HT1080 (cell line): ENCODE results near the gene ZG16. TPM values are rescaled to one million over a fixed set of nuclear protein-coding genes. Genes with fewer than 3 reads are reported as not detected.
"Not testable (repeated sequence)": the region's sequence is repeated elsewhere in the genome, so short reads cannot be mapped to it uniquely, and the experiment has no call there.

Experiments
- DNase-seq: peaks from one replicate; pipeline ENCODE4 v3.0.0-alpha.2; 2015; ENCODE audit warnings: low read depth
- total RNA-seq: library from RNA; depleted of rRNA; stranded (reverse); fragments of >200 nt; shearing (Covaris generic); gene quantifications from 2 replicates; pipeline ENCODE4 v1.2.3, GENCODE V29; 2014

The ZG16 gene
- total RNA-seq, 1 experiment from 2014 or later, result not detected

DNA sequence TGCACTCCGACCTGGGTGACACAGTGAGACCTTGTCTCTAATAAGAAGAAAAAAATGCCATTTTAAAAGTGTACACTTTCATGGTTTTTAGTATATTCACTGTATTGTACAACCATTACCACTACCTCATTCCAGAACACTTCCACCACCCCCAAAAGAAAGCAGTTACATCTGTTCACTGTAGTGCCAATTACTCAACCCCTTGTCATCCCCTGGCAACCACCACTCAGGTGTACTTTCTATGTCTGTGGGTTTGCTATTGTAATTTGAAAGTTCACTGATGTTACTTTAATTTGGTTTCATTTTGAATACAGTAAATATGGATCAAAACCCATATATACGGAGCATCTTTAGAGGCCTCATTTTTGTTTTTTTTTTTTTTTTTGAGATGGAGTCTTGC is 6.1 kb downstream of the ZG16 start:
- DNase-seq, result no peak

DNA sequence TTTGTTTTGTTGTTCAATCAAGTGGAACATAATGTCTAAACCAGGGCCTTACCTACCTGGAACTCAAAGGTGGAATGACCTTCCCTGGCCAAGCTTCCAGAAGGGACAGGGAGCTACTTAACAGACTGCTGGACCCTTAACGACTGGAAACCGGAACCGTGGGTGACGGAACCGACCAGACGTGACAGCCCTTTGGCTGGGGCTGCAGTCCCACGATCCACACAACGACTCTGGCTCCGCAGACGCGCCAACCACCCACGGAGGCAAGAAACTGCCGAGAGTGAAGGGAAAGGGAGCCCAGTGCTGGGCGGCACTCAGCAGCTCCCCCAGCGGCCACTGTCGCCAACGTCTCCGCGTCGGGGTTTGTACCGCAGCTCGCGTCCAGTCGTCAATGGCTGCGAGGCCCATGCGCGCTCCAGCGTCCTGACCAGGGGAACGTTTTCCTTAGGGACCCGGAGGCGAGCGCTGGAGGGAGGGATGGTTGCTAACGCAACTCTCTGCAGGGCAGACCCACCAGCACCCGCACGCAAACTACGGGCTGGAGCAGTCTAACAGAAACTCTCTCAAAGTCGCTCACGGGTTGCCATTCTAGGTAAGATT is 6.9 kb downstream of the ZG16 start:
- DNase-seq, result no peak

DNA sequence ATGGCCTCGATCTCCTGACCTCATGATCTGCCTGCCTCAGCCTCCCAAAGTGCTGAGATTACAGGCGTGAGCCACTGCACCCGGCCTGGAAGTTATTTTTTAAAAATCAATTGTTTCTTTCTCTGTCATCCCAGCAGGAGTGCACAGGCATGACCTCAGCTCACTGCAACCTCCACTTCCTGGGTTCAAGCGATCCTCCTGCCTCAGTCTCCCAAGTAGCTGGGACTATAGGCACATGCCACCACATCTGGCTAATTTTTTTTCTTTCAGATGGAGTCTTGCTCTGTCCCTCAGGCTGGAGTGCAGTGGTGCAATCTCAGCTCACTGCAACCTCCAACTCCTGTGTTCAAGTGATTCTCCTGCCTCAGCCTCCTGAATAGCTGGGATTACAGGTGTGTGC is 9.1 kb downstream of the ZG16 start:
- not testable (repeated sequence) for DNase-seq

DNA sequence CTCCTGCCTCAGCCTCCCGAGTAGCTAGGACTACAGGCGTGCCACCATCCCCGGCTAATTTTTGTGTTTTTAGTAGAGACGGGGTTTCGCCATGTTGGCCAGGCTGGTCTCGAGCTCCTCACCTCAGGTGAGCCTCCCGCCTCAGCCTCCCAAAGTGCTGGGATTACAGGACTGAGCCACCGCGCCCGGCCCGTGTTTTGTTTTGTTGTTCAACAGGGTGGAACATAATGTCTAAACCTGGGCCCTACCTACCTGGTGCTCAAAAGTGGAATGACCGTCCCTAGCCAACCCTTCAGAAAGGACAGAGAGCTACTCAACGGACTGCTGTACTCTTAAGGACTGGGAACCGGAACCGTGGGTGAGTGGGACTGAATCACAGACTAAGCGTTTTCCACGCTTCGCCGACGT is 11.7 kb downstream of the ZG16 start:
- DNase-seq, result no peak

DNA sequence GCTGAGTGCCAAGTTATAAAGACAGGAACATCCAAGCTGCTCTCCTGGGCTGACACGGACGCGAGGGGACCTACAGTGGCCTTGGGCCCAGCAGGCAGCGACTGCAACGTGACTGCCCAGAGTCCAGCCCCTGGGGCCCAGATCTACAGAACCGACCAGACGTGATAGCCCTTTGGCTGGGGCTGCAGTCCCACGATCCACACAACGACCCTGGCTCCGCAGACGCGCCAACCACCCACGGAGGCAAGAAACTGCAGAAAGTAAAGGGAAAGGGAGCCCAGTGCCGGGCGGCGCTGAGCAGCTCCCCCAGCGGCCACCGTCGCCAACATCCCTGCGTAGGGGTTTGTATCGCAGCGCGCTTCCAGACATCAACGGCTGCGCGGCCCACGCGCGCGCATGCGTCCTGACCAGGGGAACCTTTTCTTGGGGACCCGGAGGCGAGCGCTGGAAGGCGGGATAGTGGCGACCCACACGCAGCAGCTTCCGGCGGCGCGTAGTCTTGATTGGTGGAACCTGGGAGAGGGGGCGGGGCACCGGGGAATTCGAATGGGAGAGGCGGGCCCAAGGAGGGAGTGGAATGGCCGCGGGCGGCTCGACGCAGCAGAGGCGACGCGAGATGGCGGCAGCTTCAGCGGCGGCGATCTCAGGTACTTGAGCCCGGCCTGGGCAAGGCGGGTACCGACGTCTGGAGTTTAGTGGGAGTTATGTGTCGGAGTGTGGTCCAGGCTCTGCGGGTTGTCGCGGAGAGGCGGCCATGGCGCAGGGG is 12.3 kb downstream of the ZG16 start, which contains the start of gene KIF22:
KIF22 (plus strand) TSS at position 569 of the 766 bp plus-strand sequence; CDS start at position 578, 9 bp downstream.
- peak; percentile 98 for DNase-seq

DNA sequence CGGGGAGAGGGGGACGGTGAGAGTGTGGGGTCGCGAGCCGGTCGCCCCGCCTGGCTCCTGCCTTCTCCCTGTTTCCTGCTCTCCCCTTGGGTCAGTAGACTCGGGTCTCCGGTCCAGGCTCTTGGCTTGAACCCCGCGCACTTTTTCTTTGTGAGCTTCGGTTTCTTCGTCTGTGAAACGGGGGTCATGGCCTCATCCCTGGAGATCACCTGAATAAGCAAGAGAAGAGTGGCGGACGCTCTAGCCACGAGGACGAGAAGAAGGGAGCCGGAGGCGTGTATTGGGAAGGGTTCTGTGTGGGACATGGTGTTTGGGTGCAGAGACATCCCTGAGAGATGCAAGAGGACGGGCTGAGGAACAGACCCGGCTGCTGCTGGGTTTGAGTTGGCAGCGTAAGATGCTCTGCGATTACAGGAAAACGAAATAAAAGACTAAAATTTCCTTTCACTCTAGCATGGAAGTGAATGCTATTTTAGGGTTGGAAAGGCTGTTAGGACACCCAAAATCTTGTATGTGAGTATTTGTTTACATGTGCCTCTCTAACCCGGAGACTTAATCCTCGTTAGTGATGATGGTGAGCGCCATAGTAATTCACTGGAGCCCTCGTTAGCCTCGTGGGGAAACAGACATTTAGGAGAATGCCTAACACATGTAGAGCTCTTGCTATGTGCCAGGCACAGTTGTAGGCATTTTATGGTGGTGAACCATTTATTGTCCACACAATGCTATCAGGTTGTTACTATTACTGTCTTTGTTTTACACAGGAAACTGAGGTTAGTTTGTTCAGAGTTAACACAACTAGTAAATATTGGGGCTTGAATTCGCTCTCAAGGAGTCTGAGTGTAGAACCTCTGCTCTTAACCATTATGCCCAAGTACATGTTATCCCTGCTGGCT is 13.1 kb downstream of the ZG16 start:
- no peak for DNase-seq

DNA sequence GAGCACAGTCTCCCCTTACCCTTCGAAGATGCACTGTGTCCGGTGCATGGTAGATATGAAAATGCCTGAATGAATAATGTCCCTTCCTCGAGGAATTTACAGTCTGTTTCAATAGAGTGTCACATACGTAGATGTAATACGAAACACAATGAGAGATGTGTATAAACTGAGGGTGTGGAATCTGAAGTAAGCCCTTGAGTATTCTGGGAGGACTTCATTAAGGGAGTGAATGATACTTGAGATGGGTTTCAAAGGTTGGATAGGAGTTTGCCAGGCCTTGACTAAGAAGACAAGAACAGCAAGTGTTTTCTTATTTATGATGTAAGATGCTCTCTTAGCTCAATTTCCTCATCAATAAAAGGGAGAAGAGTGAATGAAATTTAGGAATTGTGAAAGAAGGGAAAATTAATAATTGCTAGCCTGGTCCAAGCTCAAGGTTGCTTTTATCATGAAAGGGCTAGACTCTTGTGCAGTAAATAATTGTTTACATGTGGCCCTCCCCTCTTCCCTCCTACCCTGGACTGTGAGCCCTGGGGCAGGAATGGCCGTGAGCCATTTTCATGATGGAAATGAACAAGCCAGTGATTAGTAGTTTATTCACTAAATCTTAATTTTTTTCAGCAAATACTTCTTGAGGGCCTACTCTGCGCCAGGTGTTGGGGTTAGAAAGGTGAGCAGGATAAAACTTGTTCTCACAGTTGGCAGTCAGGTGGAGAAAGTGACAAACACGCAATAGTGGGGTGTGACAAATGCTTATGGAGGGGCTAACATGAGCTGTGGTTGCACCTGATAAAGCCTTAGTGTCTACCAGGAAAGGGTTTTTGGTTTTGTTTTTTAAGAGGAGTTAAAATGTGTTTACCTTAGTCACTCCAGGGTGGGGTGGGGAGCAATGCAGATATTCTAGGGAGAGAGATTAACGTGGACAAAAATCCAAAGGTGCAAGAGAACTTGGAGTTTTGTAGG is 14.1 kb downstream of the ZG16 start:
- no peak for DNase-seq

DNA sequence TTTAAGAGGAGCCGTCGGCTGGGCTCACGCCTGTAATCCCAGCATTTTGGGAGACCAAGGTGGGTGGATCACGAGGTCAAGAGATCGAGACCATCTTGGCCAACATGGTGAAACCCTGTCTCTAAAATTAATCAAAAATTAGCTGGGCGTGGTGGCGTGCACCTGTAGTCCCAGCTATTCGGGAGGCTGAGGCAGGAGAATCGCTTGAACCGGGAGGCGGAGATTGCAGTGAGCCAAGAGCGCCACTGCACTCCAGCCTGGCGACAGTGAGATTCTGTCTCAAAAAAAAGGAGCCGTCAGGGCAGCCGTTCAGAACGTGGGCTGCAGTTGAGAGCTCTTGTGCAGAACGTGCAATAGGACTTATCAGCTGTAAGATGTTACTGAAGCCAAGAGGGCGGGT is 15.1 kb downstream of the ZG16 start:
- not testable (repeated sequence) for DNase-seq

DNA sequence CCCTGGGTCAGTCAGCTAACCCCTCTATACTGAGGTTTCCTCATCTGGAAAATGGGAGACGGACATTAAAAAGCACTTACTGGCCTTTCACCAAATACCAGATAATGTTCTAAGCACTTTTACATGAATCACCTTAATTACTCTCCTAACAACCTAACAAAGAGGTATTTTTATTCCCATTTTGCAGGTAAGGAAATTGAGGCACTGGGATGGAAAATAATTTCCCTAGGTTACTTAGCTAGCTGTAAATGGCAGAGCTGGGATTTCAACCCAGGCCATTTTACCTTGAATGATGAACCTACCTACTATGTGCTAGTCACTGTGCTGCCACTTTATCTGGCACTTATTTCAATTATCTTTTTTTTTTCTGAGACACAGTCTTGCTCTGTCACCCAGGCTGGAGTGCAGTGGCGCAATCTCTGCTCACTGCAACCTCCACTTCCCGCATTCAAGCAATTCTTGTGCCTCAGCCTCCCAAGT is 16.2 kb downstream of the ZG16 start:
- DNase-seq, result no peak

DNA sequence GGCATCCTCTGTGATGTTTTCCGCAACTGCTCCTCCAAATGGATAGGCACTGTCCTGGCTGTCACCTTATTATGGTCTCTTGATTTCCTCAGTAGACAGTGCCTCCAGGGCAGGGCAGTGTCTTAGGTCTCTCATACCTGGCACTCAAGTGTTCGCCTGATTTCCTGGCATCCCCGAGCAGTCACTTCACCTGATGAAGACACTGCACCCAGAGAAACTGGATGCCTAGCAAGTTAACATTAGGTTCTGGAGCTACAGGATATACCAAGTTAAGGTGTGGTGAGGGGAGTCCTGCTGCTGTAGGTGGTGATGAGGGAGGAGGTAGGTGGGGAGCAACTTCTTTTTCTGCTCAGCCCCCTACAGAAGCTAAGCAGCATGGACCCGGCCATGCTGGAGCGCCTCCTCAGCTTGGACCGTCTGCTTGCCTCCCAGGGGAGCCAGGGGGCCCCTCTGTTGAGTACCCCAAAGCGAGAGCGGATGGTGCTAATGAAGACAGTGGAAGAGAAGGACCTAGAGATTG is 24.4 kb downstream of the ZG16 start:
- DNase-seq, result no peak

DNA sequence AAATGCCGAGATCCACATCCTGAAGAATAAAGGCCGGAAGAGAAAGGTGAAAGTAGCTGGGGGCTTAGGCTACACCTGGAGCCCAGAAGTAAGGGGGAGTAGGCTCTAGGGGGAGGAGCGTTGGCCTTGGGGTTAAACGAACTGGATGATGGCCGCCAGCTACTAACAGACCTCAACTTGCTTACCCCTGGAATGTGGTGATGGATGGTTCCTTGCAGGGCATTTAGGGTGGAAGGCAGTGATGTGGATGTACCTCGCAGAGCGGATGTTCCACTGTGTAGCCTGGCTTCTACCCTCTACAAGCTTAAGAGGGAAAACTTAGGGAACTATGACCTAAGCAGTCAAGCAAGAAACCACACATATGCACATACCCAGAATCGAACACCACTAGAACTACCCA is 26.0 kb downstream of the ZG16 start:
- DNase-seq, result no peak

DNA sequence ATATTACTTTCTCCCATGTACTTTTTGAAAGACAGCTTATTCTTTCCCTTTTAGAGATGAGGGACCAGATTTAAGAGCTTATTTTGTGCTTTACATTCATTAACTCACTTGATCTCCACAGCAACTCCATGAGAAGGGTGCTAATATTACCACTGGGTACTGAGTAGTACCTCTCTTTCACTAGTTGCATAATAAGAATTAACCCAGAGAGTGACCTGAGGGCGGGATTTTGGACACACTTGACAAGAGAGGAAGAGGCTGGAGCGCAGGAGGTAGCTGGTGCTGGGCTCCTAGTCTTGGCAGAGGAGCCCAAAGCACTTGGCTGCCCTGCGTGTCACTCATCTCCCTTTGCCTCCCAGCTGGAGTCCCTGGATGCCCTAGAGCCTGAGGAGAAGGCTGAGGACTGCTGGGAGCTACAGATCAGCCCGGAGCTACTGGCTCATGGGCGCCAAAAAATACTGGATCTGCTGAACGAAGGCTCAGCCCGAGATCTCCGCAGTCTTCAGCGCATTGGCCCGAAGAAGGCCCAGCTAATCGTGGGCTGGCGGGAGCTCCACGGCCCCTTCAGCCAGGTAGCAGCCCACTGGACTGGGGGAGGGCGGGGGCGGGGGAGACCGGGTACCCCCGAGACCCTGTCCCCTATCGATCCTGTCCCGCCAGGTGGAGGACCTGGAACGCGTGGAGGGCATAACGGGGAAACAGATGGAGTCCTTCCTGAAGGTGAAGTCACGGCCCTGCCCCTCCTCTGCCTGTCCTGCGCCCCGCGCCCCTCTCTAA is 26.6 kb downstream of the ZG16 start:
- no peak for DNase-seq

DNA sequence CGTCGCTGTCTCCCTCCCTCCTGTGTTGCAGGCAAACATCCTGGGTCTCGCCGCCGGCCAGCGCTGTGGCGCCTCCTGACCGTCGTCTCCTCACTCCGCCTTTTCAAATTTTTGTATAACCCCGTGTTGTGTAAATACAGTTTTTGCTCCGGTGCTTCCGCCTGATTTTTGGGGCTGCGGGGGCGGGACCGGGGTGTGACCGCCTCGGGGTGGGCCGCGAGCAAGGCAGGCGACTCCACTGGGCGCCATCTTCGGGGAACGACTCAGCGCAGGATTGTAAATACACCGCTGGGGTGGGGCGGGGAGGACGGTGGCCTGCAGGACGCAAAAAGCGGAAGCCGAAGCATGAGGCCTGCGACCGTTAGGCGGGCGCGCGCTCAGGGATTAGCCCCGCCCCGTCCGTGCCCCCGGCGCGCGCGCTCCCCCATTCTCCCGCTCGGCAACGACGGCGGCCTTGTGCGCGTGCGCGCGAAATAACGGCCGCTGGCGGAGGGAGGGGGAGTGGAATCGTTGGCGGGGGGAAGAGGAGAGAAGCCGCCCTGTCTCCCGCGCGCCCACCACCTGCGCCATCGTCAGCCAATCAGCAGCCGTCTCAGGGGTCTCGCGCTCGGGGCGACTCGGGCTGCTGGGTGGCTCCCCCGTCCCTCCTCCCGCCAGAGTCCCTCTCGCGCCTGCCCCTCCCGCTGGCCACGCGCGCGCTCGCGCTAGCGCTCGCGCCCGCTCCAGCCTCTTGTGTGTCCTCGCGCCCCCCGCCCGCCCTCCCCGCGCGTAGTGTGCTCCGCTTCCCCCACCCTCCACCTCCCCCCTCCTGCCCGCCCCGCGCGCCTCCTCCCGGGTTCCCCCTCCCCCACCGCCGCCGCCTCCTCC is 27.4 kb downstream of the ZG16 start:
- peak; percentile 97 for DNase-seq

DNA sequence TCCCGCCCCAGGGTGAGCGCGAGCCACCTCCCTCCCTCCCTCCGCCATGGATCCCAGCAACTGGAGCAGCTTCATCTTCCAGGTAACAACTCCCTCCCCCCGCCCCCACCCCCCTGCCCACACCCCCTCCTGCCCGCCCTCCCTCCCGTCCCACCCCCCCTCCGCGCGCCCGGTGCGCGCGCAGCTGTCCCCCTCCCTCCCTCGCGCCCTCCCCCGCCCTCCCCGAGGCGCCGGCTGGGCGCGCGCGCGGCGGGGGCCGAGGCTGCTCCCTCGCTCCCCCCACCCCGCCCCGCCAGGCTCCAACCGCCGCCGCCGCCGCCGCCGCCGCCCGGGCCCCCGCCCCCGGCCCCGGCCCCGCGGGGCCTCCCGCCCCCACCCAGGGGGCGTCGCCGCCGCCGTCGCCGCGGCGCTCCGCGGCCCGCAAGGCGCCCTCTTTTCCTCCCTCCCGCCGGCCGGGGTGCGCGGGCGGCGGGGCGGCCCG is 28.1 kb downstream of the ZG16 start, which contains the start of gene MAZ:
MAZ (plus strand) TSS at position 431 of the 481 bp plus-strand sequence. CDS start 173 bp downstream, outside the sequence.
- no peak for DNase-seq

DNA sequence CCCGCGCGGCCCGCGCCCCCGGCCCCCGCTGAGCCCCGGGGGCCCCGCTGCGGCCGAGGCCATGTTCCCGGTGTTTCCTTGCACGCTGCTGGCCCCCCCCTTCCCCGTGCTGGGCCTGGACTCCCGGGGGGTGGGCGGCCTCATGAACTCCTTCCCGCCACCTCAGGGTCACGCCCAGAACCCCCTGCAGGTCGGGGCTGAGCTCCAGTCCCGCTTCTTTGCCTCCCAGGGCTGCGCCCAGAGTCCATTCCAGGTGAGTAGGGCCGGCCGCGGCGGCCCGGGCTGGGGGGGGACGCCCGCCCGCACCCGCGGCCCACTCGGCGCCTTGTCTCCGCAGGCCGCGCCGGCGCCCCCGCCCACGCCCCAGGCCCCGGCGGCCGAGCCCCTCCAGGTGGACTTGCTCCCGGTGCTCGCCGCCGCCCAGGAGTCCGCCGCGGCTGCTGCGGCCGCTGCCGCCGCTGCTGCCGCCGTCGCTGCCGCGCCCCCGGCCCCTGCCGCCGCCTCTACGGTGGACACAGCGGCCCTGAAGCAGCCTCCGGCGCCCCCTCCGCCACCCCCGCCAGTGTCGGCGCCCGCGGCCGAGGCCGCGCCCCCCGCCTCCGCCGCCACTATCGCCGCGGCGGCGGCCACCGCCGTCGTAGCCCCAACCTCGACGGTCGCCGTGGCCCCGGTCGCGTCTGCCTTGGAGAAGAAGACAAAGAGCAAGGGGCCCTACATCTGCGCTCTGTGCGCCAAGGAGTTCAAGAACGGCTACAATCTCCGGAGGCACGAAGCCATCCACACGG is 28.8 kb downstream of the ZG16 start:
- peak; percentile 75 for DNase-seq

DNA sequence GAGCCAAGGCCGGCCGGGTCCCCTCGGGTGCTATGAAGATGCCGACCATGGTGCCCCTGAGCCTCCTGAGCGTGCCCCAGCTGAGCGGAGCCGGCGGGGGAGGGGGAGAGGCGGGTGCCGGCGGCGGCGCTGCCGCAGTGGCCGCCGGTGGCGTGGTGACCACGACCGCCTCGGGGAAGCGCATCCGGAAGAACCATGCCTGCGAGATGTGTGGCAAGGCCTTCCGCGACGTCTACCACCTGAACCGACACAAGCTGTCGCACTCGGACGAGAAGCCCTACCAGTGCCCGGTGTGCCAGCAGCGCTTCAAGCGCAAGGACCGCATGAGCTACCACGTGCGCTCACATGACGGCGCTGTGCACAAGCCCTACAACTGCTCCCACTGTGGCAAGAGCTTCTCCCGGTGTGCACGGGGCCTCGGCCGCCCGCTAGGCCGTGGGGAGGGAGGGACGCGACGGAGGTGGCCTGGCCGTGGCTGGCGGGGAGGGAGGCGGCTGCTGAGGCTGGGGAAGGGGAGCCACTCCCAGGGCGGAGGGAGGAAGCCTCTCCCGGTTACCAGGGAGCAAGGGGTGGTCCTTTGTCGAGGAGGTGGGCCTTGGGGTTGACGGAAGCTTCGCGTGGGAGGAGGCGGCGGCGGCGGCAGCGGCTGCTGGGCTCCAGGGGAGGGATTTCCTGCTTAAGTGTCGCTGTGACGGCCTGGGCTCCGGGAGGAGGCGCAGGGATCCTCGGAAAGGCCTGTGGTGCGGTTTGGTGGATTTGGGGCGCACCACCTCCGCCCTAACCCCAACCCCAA is 29.6 kb downstream of the ZG16 start:
- peak; percentile 93 for DNase-seq
